ENCODE data around the gene BPI. TPM values are rescaled to one million over a fixed set of nuclear protein-coding genes. Genes with fewer than 3 reads are reported as not detected.

The BPI gene
- total RNA-seq, 1 experiment from 2014 or later: not detected

DNA sequence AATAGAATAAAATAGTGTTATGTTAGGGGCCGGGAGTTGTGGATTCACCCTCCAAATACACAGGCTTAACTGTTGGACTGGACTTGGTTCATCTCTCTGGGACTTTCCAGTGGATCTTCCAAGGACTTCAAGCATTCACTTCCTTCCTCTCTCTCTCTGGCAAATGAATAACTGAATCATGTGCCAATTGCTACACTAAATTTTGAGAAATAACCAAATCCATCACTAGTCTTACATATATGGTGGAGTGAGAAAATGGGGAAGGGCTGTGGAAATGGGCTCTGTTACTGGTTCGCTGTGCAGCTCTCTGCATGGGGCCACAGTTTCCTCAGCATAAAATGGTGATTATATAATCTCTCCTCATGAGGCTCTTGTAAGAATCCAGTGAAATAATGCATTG is 36.7 kb upstream of the BPI start:
- Histone ChIP-seq H3K27me3 (ENCODE audit: insufficient read depth, low read length) (no peaks in the 10 kb centered on the region), H4K20me1 (ENCODE audit: control insufficient read depth, insufficient read depth, insufficient read length) (no peaks in the 10 kb centered on the region), H2BK5ac (ENCODE audit: insufficient read length, low read length) (no peak overlapping the region), H2BK12ac (ENCODE audit: insufficient read length, low read depth, low read length) (no peak overlapping the region), H3K14ac (ENCODE audit: insufficient read depth, low read length) (no peak overlapping the region), H3K23me2 (ENCODE audit: insufficient read length, low read depth, low read length, poor library complexity, severe bottlenecking) (no peaks in the 10 kb centered on the region), H2BK20ac (ENCODE audit: low read depth, low read length, poor library complexity, severe bottlenecking) (no peak overlapping the region), H3K27ac (ENCODE audit: insufficient read length, low read depth, low read length) (no peak overlapping the region), H2AK5ac (ENCODE audit: insufficient read length, low read length) (no peak overlapping the region), H3T11ph (ENCODE audit: low read length) (no peak overlapping the region), H3K18ac (ENCODE audit: insufficient read length, low read depth, low read length) (no peak overlapping the region), H4K91ac (ENCODE audit: insufficient read length, low read depth, low read length) (no peak overlapping the region), H2AFZ (ENCODE audit: low read length) (no peak overlapping the region), H3K4ac (ENCODE audit: low read depth, low read length) (no peak overlapping the region), H3K56ac (ENCODE audit: insufficient read length, low read depth, low read length) (no peak overlapping the region), H3K23ac (ENCODE audit: insufficient read length, low read depth, low read length) (no peak overlapping the region), H3K4me2 (ENCODE audit: insufficient read depth, insufficient read length, low read length) (no peak overlapping the region), H3K79me1 (ENCODE audit: insufficient read depth, low read depth, low read length, poor library complexity, severe bottlenecking) (no peaks in the 10 kb centered on the region), H4K5ac (ENCODE audit: insufficient read length, low read depth, low read length) (no peak overlapping the region), H3K4me1 (ENCODE audit: insufficient read depth, low read length) (no peaks in the 10 kb centered on the region), H3K9me3 (ENCODE audit: control insufficient read depth, low read depth, low read length) (no peaks in the 10 kb centered on the region), H3K79me2 (ENCODE audit: insufficient read depth, low read length) (no peaks in the 10 kb centered on the region), H2BK15ac (ENCODE audit: low read depth, low read length) (no peak overlapping the region), H2BK120ac (ENCODE audit: low read depth, low read length, poor library complexity, severe bottlenecking) (no peak overlapping the region), H3K9ac (ENCODE audit: extremely low read depth, insufficient read length, low read length) (no peak overlapping the region), H4K8ac (replicated peaks; ENCODE audit: insufficient read length, low read depth, low read length) (no peak overlapping the region)
- H3K4me1 Mint-ChIP-seq: no peaks in the 10 kb centered on the region
- TF ChIP-seq, protein P1, sequence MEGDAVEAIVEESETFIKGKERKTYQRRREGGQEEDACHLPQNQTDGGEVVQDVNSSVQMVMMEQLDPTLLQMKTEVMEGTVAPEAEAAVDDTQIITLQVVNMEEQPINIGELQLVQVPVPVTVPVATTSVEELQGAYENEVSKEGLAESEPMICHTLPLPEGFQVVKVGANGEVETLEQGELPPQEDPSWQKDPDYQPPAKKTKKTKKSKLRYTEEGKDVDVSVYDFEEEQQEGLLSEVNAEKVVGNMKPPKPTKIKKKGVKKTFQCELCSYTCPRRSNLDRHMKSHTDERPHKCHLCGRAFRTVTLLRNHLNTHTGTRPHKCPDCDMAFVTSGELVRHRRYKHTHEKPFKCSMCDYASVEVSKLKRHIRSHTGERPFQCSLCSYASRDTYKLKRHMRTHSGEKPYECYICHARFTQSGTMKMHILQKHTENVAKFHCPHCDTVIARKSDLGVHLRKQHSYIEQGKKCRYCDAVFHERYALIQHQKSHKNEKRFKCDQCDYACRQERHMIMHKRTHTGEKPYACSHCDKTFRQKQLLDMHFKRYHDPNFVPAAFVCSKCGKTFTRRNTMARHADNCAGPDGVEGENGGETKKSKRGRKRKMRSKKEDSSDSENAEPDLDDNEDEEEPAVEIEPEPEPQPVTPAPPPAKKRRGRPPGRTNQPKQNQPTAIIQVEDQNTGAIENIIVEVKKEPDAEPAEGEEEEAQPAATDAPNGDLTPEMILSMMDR (conservative IDR thresholded peaks at IDR 0.05): no peak
- H3K27ac Mint-ChIP-seq: no peak overlapping the region
- peaks cover 40% of the 10 kb centered on the region for H3K27me3 Mint-ChIP-seq (ENCODE audit: low read depth)
- peaks cover 0 to 3% of the 10 kb centered on the region in 2 experiments; a peak in 1 of 5 replicates for H3K9me3 Mint-ChIP-seq
- H3K36me3 Mint-ChIP-seq (ENCODE audit: insufficient read depth in 1 of 3, low read depth in 3 of 3): peaks cover 0 to 2% (median 0%) of the 10 kb centered on the region in 3 experiments; a peak in 1 of 7 replicates
- no peak for DNase-seq
- no peak overlapping the region for H3K4me3 Mint-ChIP-seq
- no CpG with 5 or more reads among the region's 2 CpGs for WGBS (ENCODE audit: extremely low coverage, insufficient read length, low lambda C conversion rate)
